ENCODE measurements around the gene GPR137C. TPM values are rescaled to one million over a fixed set of nuclear protein-coding genes. Genes with fewer than 3 reads are reported as not detected.

GPR137C gene
- total and polyA plus RNA-seq, 2 of the 13 experiments (the other 11 are each of a cell fraction or from before 2014, with no cell fraction given) = 0.34 to 0.51 TPM

- no peak for TF ChIP-seq ZBTB39 (CRISPR knock-in tag; IDR thresholded peaks at IDR 0.05)
- 0 out of 2 replicates have a peak, but pooled peaks have one; percentile 35 for TF ChIP-seq ZNF563 (CRISPR knock-in tag; IDR thresholded peaks at IDR 0.05)
- TF ChIP-seq PBX2 (CRISPR knock-in tag; IDR thresholded peaks at IDR 0.05) = peak; percentile 93
- no peak for TF ChIP-seq IRX3 (CRISPR knock-in tag; IDR thresholded peaks at IDR 0.05; ENCODE audit: borderline replicate concordance, low read depth)
- TF ChIP-seq TCF7L2 (IDR thresholded peaks at IDR 0.05; ENCODE audit: low read depth, low read length) = no peak
- TF ChIP-seq ZNF12 (CRISPR knock-in tag; IDR thresholded peaks at IDR 0.05) = no peak
- no peak for TF ChIP-seq POGK (CRISPR knock-in tag; conservative IDR thresholded peaks at IDR 0.05)
- TF ChIP-seq ZNF430 (CRISPR knock-in tag; IDR thresholded peaks at IDR 0.05) = peak; percentile 68; the same call in 1 of the 2 replicates
- TF ChIP-seq KDM5B (CRISPR knock-in tag; IDR thresholded peaks at IDR 0.05; ENCODE audit: borderline replicate concordance) = peak; percentile 80
- TF ChIP-seq ZNF775 (CRISPR knock-in tag; IDR thresholded peaks at IDR 0.05; ENCODE audit: borderline replicate concordance) = no peak
- peak; percentile 94 for TF ChIP-seq ZMYM4 (CRISPR knock-in tag; IDR thresholded peaks at IDR 0.05)
- TF ChIP-seq SP4 (CRISPR knock-in tag; IDR thresholded peaks at IDR 0.05) = peak; percentile 95
- peak; percentile 79; the same call in 1 of the 2 replicates for TF ChIP-seq ZNF879 (CRISPR knock-in tag; IDR thresholded peaks at IDR 0.05)
- peak; percentile 71; the same call in 1 of the 2 replicates for TF ChIP-seq RBFOX2 (IDR thresholded peaks at IDR 0.05; ENCODE audit: low read depth, low read length)
- no peak for TF ChIP-seq ZBED4 (CRISPR knock-in tag; IDR thresholded peaks at IDR 0.05; ENCODE audit: borderline replicate concordance)
- TF ChIP-seq ZNF501 (CRISPR knock-in tag; IDR thresholded peaks at IDR 0.05) = peak; percentile 80
- peak; percentile 87 for TF ChIP-seq ZNF350 (CRISPR knock-in tag; IDR thresholded peaks at IDR 0.05; ENCODE audit: borderline replicate concordance, low read depth)
- peak; percentile 78; the same call in 1 of the 2 replicates for TF ChIP-seq ZBTB43 (CRISPR knock-in tag; conservative IDR thresholded peaks at IDR 0.05)
Measured at GRCh38 chr14:52552063-52552988, at the start of gene GPR137C, which contains the start of gene TXNDC16 (continued).

All from HepG2 (cell line).